ENCODE data around the gene IL11.

GRCh38 chr19:55322204-55322885 lies 47.9 kb downstream of the IL11 start:
- TF ChIP-seq FOXO1 (CRISPR knock-in tag; IDR thresholded peaks at IDR 0.05) (no peak), EZH2 (conservative IDR thresholded peaks at IDR 0.05; ENCODE audit: low read depth, low read length) (no peak), CBFB (CRISPR knock-in tag; IDR thresholded peaks at IDR 0.05) (no peak), PAF1 (CRISPR knock-in tag; IDR thresholded peaks at IDR 0.05) (no peak), ZNF775 (CRISPR knock-in tag; IDR thresholded peaks at IDR 0.05; ENCODE audit: borderline replicate concordance) (no peak)
